Tibial nerve (tissue), 3 donors: ENCODE results near the gene PTPRK.

ENCODE experiments used
- CTCF ChIP-seq, 5 experiments: fragments of 200-600 bp in 3 of 5; fragments of 450-650 bp in 2 of 5; sonication (generic) in 3 of 5; IDR thresholded peaks; one replicate each; pipeline ENCODE4 v1.5.1; 2016 to 2019; ENCODE audit warnings: antibody characterized with exemption in 5 of 5, mild to moderate bottlenecking in 3 of 5, moderate library complexity in 2 of 5
- POLR2A ChIP-seq, 2 donors: fragments of 450-650 bp; IDR thresholded peaks; one replicate each; pipeline ENCODE4 v1.6.1; 2017; ENCODE audit warnings: antibody characterized with exemption in 2 of 2, mild to moderate bottlenecking in 2 of 2, moderate library complexity in 2 of 2

DNA sequence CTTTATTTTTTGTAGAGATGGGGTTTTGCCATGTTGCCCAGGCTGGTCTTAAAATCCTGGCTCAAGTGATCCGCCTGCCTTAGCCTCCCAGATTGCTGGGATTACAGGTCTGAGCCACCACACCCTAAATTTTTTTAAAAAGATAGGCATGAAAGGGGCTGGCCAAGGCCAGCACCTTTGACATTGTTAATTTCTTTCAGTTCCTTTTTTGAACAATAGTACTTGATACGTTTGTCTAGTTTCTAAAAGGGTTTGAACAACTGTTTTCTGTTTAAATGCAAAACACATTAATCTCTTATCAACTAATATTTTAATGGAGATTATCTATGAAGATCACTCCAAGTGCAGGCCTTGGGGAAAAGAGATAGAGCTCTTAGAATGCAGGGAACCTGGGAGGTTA, 37.6 kb upstream of the PTPRK start:
- TF ChIP-seq CTCF (IDR thresholded peaks at IDR 0.05) = no peak
- no peak for TF ChIP-seq POLR2A (IDR thresholded peaks at IDR 0.05)
